ENCODE results near the gene KCMF1. TPM values are rescaled to one million over a fixed set of nuclear protein-coding genes. Genes with fewer than 3 reads are reported as not detected.

The KCMF1 gene
- total and polyA plus RNA-seq, 2 donors from 2014 or later, result 21.0 to 64.3 TPM

- Histone ChIP-seq H3K9ac (ENCODE audit: low read length in 3 of 3) (peak overlapping the region in 1 of 3 donors; percentile 38), H3K4me1 (ENCODE audit: control insufficient read depth in 2 of 3, insufficient read depth in 2 of 3, low read depth in 1 of 3, low read length in 3 of 3) (peaks cover 0 to 2% (median 0%) of the 10 kb centered on the region in 3 donors), H3K27ac (ENCODE audit: low read depth in 2 of 2, low read length in 2 of 2) (peak overlapping the region; percentile 67 to 78), H3K4me3 (ENCODE audit: low read length in 3 of 3) (no peak overlapping the region), H3K9me3 (ENCODE audit: control insufficient read depth in 2 of 3, insufficient read depth in 1 of 3, low read length in 3 of 3) (no peaks in the 10 kb centered on the region), H3K36me3 (ENCODE audit: control insufficient read depth in 2 of 3, insufficient read depth in 3 of 3, low read length in 3 of 3) (no peaks in the 10 kb centered on the region), H3K27me3 (ENCODE audit: control insufficient read depth, insufficient read depth, low read length) (no peaks in the 10 kb centered on the region)
- intact Hi-C loops (cut with DNase I), result no loop called here
- DNase-seq (peak; percentile 65 to 91 (median 90)), FAIRE-seq (no peak)
- TF ChIP-seq CTCF (IDR thresholded peaks at IDR 0.05; ENCODE audit: borderline replicate concordance, extremely low read depth, insufficient read depth), result no peak
Observed at GRCh38 chr2:84958135-84959059, 12.6 kb upstream of the KCMF1 start.

- Histone ChIP-seq H3K9ac (ENCODE audit: low read length in 3 of 3) (no peak overlapping the region), H3K27me3 (ENCODE audit: control insufficient read depth, insufficient read depth, low read length) (no peaks in the 10 kb centered on the region), H3K9me3 (ENCODE audit: control insufficient read depth in 2 of 3, insufficient read depth in 1 of 3, low read length in 3 of 3) (no peaks in the 10 kb centered on the region), H3K36me3 (ENCODE audit: control insufficient read depth in 2 of 3, insufficient read depth in 3 of 3, low read length in 3 of 3) (no peaks in the 10 kb centered on the region), H3K4me1 (ENCODE audit: control insufficient read depth in 2 of 3, insufficient read depth in 2 of 3, low read depth in 1 of 3, low read length in 3 of 3) (peaks cover 0 to 2% (median 0%) of the 10 kb centered on the region in 3 donors), H3K4me3 (ENCODE audit: low read length in 3 of 3) (no peak overlapping the region), H3K27ac (ENCODE audit: low read depth in 2 of 2, low read length in 2 of 2) (peak overlapping the region; percentile 35 to 78)
- DNase-seq, result peak in 1 of 5 donors; percentile 25
- intact Hi-C loops (cut with DNase I), result no loop called here
- no peak for FAIRE-seq
- TF ChIP-seq CTCF (IDR thresholded peaks at IDR 0.05; ENCODE audit: borderline replicate concordance, extremely low read depth, insufficient read depth), result no peak
Observed at GRCh38 chr2:84959095-84959565, 11.8 kb upstream of the KCMF1 start.

GRCh38 chr2:84959566-84960506 is 11.1 kb upstream of the KCMF1 start:
- intact Hi-C loops (cut with DNase I), result no loop called here
- no peak overlapping the region for H3K9ac ChIP-seq (ENCODE audit: low read length in 3 of 3)
- H3K4me3 ChIP-seq (ENCODE audit: low read length in 3 of 3), result no peak overlapping the region
- TF ChIP-seq CTCF (IDR thresholded peaks at IDR 0.05; ENCODE audit: borderline replicate concordance, extremely low read depth, insufficient read depth), result no peak
- H3K27me3 ChIP-seq (ENCODE audit: control insufficient read depth, insufficient read depth, low read length), result no peaks in the 10 kb centered on the region
- DNase-seq, result peak in 2 of 5 donors; percentile 18 to 27
- peaks cover 0 to 2% (median 0%) of the 10 kb centered on the region in 3 donors for H3K4me1 ChIP-seq (ENCODE audit: control insufficient read depth in 2 of 3, insufficient read depth in 2 of 3, low read depth in 1 of 3, low read length in 3 of 3)
- H3K27ac ChIP-seq (ENCODE audit: low read depth in 2 of 2, low read length in 2 of 2), result peak overlapping the region in 1 of 2 donors; percentile 78
- H3K36me3 ChIP-seq (ENCODE audit: control insufficient read depth in 2 of 3, insufficient read depth in 3 of 3, low read length in 3 of 3), result no peaks in the 10 kb centered on the region
- FAIRE-seq, result no peak
- no peaks in the 10 kb centered on the region for H3K9me3 ChIP-seq (ENCODE audit: control insufficient read depth in 2 of 3, insufficient read depth in 1 of 3, low read length in 3 of 3)

Data from kidney (tissue), 14 donors.